GM21786 (cell line): ENCODE measurements around the gene SEMA3A.
"Not testable (repeated sequence)": the region's sequence is repeated elsewhere in the genome, so short reads cannot be mapped to it uniquely, and the experiment has no call there.

ENCODE experiments used
- ATAC-seq: cut with Tn5 transposase; IDR thresholded peaks from one replicate; pipeline ENCODE4 v1.9.1; 2021; ENCODE audit not compliant: unreplicated experiment

Gene SEMA3A

DNA sequence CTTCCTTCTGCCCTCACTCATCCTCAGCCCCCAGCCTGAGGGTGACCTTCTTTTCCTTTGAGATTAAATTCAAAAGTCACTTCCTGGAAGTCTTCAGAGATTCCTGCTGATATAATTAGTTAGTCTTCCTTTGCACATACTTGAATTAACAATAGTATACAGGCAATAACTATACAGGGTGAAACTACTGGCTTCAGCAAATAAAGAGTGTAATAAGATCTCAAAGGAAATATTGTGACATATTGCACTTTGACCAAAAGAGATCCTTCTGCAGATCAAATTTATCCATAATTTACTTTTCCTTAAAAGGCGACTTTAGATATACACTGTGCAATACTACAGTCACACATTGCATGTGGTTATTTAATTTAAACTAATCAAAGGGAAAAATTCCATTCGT, 123.8 kb downstream of the SEMA3A start:
- ATAC-seq = no peak

DNA sequence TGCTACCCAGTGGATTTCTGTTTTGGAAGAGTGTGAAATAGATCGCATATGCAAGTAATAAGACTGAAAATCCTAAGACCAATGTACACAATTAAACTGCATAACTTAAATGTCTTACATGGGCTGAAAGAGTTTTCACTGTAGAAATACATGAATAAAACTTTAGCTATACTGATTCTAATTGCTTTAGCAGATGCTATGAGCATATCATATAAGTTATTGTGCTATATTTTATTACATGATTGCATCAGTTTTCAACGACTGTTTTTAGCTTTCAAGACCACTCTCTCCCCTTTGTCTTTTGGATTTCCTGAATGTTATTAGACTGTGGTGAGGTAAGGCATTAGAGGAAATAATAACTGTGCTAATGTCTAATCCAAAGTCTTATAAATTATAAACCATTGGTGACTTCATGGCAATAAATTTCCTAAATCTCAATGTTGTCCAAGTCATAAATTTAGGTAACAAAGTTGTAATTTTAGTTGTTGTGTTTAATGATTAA, 124.5 kb downstream of the SEMA3A start:
- ATAC-seq = no peak

DNA sequence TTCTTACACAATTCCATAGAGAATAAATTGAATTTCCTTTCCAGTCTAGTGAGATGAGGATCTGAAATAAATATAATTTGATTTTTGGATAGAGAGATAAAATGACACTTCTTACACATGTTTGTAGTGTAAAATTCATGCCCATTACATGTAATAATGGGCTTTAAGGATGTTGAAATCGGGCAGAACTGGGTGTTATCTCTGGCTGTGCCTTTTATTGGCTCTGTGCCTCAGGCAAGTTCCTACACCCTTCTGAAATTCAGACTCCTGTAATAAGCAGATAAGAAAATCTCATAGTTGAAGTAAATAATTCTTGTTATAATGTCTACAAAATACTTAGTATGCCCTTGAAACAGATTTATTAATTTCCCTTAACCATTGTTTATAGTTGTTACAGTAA, 125.6 kb downstream of the SEMA3A start:
- no peak for ATAC-seq

DNA sequence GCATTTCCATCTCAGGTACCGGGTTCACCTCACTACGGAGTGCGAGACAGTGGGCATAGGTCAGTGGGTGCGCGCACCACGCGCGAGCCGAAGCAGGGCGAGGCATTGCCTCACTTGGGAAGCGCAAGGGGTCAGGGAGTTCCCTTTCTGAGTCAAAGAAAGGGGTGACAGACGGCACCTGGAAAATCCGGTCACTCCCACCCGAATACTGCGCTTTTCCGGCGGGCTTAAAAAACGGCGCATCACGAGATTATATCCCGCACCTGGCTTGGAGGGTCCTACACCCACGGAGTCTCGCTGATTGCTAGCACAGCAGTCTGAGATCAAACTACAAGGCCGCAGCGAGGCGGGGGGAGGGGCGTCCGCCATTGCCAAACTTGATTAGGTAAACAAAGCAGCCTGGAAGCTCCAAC, 132.1 kb downstream of the SEMA3A start:
- ATAC-seq = not testable (repeated sequence)

DNA sequence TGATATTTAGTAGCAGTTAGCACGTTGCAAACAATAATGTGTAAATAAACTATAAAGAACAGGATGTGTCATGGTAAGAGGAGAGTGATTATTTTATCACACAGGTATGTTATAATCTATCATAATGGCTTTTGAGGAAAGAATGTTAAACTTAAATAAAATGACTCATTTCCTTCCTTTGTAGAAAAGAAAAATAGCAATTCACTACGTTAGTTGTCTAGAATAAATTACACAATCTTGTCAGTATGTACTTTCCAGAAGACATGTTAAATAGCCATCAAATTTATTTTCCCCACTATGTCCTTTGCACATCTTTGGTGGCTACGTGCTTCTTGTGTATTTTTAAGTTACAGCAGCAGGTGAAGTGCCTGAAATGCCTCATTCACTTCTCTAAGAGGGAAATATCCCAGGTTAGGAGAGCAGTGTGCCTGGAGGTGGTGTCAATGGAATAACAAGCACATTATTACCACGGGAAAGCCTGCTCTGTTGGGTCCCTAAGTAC, 133.8 kb downstream of the SEMA3A start:
- no peak for ATAC-seq

DNA sequence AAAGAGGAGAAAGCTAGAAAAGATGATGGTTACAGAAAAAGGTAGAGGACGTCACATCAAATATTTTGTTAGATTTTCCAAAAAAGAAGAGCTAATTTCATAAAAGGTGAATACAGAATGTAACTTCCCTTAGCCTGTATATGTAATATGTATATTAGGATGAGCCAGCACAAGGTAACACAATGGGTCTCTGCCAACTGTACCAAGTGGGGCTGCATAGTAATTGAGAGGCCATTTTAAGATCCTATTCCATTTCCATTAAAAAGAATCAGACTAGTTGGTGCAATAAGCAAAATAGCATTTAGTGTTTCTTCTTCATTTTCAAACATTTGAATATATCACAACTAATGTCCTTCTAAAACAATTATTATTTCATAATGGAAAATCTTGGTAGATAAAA, 134.6 kb downstream of the SEMA3A start:
- ATAC-seq = no peak

DNA sequence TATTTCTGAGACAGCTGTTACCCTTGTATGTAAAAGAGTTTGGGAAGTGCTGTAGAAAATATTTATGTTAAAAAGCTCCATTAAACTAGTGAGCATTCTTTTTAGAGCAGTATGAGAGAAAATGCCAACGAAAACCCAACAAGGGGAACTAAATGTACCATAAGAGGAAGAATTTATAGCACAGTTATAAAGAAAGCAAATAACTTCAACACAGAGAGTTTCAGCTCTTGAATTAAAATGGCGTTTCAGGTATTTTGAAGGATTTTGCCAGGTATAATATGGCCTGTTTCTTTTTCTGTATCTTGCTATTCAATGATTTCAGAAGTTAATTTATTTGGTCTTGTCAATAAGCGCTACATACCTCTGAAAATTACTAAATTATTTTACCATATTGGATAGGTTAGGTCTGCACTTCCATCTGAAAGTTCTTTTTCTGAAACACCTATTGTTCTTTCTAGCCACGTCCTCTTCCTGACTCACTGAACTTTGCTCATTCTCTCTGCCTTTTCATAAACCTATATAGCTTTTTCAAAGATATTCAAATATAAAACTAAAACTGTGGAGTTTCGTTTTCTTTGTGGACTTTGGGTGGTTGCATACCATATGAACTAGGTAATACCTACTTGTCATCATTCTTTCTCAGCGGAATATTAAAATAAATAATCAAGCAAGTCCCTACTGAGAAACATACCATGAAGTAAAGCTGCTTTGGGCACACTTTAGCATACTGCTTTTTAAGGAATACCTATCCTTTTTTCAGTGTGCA, 136.1 kb downstream of the SEMA3A start:
- ATAC-seq = no peak

DNA sequence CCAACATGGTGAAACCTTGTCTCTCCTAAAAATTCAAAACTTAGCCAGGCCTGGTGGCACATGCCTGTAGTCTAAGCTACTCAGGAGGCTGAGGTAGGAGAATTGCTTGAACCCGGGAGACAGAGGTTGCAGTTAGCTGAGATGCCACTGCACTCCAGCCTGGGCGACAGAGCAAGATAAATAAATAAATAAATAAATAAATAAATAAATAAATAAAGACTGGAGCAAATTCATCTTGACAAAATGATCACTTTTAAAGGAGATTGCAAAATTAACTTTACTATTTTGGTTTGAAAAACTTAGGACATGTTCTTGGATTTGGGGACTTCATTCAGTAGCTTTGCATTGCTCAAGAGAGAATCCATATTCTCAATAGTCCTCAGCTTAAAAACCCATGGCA, 137.0 kb downstream of the SEMA3A start:
- no peak for ATAC-seq

DNA sequence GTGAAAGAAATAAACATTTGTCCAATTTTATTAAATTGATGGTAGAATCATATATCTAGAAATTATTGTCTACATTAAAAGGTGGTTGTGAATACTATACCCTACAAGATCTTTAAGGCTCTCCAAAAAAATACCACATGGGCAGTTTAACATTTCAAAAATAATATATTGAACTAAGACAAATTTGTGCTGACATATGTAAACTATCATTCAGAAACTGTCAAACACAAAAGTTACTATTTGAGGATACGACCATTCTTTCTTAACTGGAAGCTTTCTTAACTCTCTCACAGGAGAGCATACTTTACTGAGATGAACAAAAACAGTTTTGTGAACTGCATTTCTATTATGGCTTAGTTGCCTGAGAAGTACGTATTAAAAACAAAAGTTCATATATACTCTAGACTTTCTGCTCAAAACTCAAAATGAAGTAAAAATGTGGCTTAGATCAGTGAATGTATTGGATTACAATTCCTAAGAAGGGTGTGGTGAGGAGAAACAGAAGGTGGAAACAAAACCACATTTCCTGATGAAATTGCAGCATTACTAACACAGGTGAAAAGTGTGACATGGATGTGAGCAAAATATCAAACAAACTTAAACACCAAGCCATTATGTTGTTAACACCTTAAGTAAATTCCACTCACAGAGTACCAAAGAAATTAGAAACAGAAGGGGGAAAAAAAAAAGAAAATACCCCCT, 138.5 kb downstream of the SEMA3A start:
- ATAC-seq = no peak

DNA sequence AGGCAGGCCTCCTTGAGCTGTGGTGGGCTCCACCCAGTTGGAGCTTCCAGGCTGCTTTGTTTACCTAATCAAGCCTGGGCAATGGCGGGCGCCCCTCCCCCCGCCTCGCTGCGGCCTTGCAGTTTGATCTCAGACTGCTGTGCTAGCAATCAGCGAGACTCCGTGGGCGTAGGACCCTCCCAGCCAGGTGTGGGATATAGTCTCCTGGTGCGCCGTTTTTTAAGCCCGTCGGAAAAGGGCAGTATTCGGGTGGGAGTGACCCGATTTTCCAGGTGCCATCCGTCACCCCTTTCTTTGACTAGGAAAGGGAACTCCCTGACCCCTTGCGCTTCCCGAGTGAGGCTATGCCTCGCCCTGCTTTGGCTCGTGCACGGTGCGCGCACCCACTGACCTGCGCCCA, 139.4 kb downstream of the SEMA3A start:
- ATAC-seq = not testable (repeated sequence)

DNA sequence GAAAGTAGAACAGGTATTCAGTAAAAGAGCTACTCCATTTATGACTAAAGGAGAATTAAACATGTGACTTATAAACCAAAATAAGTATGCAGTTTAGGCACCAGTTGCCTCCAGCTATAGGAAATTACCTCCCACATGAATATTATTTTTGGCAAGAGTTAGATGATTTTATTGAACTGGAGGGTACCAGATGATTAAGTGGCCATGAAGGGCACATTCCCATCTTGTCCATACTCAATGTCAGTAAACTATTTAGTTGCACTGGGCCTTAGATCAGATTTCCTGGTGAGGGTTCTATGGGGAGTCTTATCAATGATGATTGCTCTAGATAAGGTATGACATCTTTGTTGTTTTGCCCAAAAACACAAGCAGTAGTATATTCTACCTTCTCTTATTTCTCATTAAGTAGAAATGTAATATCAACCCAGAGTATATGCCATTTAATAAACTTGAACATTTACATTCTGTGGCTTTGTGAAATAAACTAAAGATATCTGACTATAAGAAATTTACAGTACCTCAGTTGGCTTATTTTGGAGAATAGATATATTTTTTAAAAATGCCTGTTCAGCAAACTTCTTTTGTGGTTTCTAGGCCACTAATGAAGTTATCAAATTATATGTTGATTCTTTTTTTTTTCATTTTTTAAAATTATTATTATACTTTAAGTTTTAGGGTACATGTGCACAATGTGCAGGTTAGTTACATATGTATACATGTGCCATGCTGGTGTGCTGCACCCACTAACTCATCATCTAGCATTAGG, 145.3 kb downstream of the SEMA3A start:
- no peak for ATAC-seq

DNA sequence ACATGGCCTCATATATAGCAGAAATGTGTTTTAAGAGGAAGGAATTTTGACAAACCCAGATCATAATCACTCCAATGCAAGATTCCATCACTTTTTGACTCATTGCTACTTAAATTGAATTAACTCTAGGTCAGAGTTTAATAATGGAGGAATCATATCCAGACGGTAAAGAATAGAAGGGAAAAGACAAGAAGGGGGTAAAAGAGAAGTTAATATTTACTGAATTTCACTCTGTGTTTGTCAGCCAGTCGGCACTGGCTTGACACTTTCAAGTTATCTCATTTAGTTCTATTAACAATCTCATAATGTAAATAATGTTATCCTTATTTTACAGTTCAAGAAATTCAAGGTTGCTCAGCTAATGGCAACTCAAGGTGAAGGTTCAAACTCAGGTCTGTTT, 147.5 kb downstream of the SEMA3A start:
- ATAC-seq = no peak

DNA sequence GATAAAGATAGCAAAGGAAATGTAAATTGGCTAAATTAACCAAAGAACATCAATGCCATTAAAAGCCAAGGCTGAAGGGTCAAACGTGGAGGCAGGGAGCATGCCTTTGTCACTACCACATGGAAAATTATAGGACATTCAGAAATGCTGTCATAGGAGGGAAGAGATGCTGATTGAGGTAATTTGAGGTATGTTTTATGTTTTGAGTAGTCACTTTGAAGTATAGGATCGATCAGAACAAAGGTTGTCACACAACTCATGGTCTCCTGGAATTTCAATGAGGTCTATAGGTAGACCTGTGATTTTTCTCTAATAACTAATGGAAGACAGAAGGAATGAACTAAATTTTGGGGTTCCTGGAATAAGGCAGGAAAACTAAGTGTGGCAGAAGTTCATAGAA, 149.8 kb downstream of the SEMA3A start:
- no peak for ATAC-seq

DNA sequence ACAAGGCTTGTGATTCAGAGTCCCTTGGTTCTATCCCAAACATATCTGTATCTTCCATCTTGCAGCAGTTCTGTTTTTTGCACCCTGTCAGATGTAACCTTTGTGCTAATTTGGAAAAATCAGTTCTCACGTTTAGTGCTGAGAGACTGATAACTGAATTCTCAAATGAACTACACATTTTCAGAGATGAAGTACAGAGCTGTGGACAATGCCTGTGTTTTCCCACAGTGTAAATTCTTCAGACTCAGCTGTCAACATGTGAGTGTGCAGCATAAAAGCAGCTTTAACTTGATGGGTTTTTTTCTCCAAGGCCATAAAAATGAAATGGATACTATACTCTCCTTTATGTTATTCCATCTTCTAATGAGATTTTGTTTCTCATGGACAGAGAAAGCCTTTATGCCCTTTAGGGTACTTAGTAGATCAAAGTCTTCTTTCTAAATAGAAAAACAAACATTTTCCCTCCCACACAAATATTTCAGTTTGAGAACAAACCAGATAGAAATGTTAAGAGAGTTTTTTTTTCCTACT, 150.9 kb downstream of the SEMA3A start:
- no peak for ATAC-seq

DNA sequence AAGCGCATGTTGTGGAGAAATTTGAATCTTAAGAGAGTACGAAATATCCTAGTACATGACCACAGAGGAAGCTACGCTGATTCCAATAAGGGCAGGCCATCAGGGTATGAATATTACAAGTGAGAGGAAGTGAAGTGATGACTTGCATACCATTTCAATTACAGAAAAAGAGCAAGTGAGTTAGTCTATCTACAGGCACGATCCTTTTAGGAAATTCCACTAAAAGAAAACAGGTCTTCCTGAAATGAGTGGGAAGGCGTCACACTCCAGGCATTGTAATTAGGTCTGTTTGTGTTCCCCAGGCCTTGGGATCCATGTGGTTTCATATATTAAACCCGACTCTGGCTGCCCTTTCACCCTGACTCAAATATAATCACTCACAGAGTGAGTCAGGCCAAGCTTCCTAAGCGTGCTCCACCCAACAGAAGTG, 152.5 kb downstream of the SEMA3A start:
- ATAC-seq = no peak

DNA sequence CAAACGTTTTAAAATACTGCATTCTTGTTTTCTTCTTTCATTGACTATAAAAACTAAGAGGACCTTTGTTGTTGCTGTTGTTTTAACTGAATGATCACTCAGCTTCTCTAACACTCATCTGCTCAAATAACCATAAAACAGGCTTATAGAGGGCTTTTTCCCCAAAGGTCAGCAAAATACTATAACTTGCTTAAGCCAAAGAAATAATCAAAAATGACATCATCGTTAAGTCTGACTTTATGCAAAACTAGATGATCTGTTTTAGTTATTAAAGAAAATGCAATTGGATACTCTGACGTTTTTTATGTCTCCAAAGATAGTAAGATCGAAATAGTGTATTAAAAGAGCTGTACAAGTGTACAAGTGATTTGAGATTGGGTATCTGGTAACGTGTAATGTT, 152.9 kb downstream of the SEMA3A start:
- no peak for ATAC-seq

DNA sequence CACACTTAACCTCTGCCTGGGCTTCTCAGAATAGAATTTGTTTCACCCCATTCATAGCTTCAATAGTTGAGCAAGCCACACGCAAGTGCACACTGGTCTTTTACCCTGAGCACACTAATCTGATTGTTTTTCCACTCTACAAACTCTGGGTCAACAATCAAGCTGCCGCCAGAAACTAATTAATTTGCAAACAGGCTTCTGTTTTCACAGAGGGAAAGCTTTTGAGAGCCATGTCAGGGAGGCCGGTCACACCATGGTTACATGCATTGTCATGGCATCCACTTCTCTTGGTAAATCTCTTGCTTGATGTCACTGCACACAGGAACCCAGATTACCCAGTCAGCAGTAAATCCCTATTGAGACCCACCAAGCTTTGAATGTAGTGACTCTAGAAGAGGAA, 154.2 kb downstream of the SEMA3A start:
- ATAC-seq = no peak

DNA sequence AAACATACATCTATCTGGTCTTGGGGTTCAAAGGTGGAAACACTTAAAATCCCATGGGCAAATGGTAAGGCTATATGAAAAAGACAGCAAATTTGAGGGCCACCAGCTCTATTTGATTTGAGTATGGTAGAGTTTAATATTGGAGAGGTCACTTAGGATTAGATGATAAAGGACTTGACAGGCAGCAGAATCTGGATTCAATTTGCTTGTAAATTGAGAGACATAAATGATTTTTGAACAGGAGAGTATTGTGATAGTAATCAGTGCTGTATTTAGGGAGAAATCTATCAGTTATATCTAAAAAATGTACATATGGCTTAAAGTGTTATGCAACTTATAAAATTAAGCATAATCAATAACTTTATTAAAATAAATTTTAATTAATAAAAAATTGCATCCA, 155.2 kb downstream of the SEMA3A start:
- no peak for ATAC-seq

DNA sequence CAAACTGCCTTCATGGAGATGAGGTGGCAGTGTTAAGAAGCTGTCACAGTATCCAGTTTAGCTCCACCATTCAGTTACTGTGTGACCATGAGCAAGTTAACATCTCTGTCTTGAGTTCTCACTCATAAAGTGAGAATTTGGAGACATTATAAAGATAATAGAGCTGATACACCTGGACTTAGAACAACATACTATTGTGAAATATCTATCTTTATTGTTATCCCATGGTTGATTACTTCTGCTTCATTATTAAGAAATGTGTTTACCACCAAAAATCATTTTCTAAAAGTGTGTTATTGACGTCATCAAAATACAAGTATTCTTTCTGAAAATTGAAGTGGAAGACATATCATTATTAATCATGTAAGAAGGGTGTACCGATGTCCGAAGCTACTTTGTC, 166.9 kb downstream of the SEMA3A start:
- no peak for ATAC-seq

DNA sequence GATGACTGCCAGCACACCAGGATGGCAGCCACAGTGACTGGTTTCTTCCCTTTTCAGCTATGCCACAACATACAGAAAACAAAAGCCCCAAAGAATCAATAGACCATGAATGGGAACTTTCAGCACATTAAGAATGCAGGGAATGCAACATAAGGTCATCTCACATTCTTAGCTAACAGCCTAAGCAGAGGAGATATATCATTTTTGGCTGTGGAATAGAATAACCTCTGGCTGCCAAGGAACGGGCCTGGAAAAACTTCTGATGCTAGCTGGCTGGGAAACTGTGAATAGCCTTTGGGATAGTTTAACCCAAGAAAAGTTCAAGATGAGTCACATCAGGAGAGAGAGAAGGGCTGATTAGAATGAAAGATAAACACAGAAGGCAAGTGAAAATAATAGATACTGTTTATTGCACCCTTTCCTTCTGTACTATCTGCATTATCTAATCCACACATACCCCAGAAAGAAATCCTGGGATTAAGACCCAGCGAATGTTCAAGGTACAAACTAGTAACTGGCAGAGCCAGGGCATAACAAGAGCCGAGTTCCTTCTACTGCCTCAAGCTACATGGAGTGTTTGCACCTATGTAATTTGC, 169.2 kb downstream of the SEMA3A start:
- no peak for ATAC-seq
